H1 (cell line): ENCODE results near the gene LRBA.

Source experiments
- EZH2 ChIP-seq: fragments of 200-600 bp; sonication (generic); IDR thresholded peaks from 2 replicates; pipeline ENCODE4 v1.7.1; 2012; ENCODE audit warnings: low read depth, mild to moderate bottlenecking, moderate library complexity, low read length, inconsistent platforms; ENCODE audit not compliant: severe bottlenecking
- MAFK ChIP-seq: IDR thresholded peaks from 2 replicates; pipeline ENCODE4 v1.6.1; 2012; ENCODE audit warnings: low read depth, mild to moderate bottlenecking, improper control_type of control experiment, low read length
- MAX ChIP-seq: IDR thresholded peaks from 2 replicates; pipeline ENCODE4 v1.6.1; 2012; ENCODE audit warnings: inconsistent platforms
- POLR2A ChIP-seq, 2 experiments: IDR thresholded peaks; 1 replicate in 1 of 2; 2 replicates in 1 of 2; pipeline ENCODE4 v1.6.1; 2011; ENCODE audit warnings: low read depth in 2 of 2, low read length in 2 of 2, mild to moderate bottlenecking in 2 of 2; ENCODE audit errors: control extremely low read depth in 1 of 2
- POLR2AphosphoS5 ChIP-seq: IDR thresholded peaks from 2 replicates; pipeline ENCODE4 v1.6.1; 2011; ENCODE audit warnings: low read depth, low read length
- TF ChIP-seq, protein P1 (sequence below), 3 experiments: IDR thresholded peaks; 1 replicate in 2 of 3; 2 replicates in 1 of 3; pipeline versions ENCODE4 v1.5.1 to v1.6.1; 2011; ENCODE audit warnings: low read length in 3 of 3, mild to moderate bottlenecking in 3 of 3, inconsistent platforms in 2 of 3, low read depth in 1 of 3, moderate library complexity in 1 of 3; ENCODE audit not compliant: insufficient read depth in 1 of 3; ENCODE audit errors: control extremely low read depth in 1 of 3

DNA sequence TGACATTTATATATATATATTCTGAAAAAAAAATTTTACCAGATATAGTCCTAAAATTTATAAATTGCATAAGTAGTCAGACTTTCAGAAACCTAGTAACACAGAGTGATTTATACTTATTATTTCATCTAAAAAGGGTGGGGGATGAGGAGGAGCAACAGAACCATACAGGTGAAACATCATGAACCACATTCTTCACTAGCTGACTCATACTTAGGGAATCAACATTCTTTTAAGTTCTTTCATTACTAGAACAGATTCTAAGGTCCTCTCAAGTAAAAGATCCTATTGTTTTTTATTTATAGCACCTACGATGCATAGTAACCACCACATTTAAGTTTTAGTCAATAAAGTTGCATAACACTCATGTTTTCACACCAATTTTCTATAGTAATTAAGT is 166.1 kb downstream of the LRBA start:
- TF ChIP-seq MAX (no peak), MAFK (no peak), POLR2A (IDR thresholded peaks at IDR 0.05; ENCODE audit: control extremely low read depth in 1 of 2, low read depth in 2 of 2, low read length in 2 of 2) (no peak), POLR2AphosphoS5 (no peak), EZH2 (no peak)
- TF ChIP-seq, protein P1, sequence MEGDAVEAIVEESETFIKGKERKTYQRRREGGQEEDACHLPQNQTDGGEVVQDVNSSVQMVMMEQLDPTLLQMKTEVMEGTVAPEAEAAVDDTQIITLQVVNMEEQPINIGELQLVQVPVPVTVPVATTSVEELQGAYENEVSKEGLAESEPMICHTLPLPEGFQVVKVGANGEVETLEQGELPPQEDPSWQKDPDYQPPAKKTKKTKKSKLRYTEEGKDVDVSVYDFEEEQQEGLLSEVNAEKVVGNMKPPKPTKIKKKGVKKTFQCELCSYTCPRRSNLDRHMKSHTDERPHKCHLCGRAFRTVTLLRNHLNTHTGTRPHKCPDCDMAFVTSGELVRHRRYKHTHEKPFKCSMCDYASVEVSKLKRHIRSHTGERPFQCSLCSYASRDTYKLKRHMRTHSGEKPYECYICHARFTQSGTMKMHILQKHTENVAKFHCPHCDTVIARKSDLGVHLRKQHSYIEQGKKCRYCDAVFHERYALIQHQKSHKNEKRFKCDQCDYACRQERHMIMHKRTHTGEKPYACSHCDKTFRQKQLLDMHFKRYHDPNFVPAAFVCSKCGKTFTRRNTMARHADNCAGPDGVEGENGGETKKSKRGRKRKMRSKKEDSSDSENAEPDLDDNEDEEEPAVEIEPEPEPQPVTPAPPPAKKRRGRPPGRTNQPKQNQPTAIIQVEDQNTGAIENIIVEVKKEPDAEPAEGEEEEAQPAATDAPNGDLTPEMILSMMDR (IDR thresholded peaks at IDR 0.05; ENCODE audit: control extremely low read depth in 1 of 3, insufficient read depth in 1 of 3, low read depth in 1 of 3, low read length in 3 of 3): no peak
